Loucy (cell line): Measurements from ENCODE around the gene TSPAN13.
A peak's percentile ranks its signal among the peaks of the same experiment; 100 is the strongest.

Experiments
- H2AFZ ChIP-seq: fragments of 200-600 bp; sonication (generic); 2 replicates; pipeline ENCODE4 v1.6.0; 2016; ENCODE audit warnings: antibody characterized with exemption, mild to moderate bottlenecking, low read length, moderate library complexity
- H3F3A ChIP-seq: fragments of 200-600 bp; 2 replicates; pipeline ENCODE4 v1.6.0; 2016; ENCODE audit warnings: antibody characterized with exemption, low read depth, mild to moderate bottlenecking
- H3K27me3 ChIP-seq: fragments of 200-600 bp; sonication (generic); 2 replicates; pipeline ENCODE4 v1.6.1; 2014; ENCODE audit warnings: low read length, mild to moderate bottlenecking; ENCODE audit not compliant: insufficient read depth, poor library complexity, severe bottlenecking
- H3K36me3 ChIP-seq: fragments of 200-600 bp; sonication (generic); 2 replicates; pipeline ENCODE4 v1.6.1; 2016; ENCODE audit warnings: low read length; ENCODE audit not compliant: insufficient read depth
- H3K4me1 ChIP-seq: fragments of 200-600 bp; sonication (generic); 2 replicates; pipeline ENCODE4 v1.5.1; 2014; ENCODE audit warnings: low read length, mild to moderate bottlenecking; ENCODE audit not compliant: insufficient read depth, poor library complexity, severe bottlenecking
- H3K4me2 ChIP-seq: fragments of 200-600 bp; sonication (generic); 2 replicates; pipeline ENCODE4 v1.6.0; 2014; ENCODE audit warnings: antibody characterized with exemption, low read length, low read depth, mild to moderate bottlenecking; ENCODE audit not compliant: poor library complexity, severe bottlenecking
- H3K4me3 ChIP-seq: fragments of 200-600 bp; sonication (generic); 2 replicates; pipeline ENCODE4 v1.5.1; 2014; ENCODE audit warnings: low read length, mild to moderate bottlenecking, mixed read lengths; ENCODE audit not compliant: poor library complexity, severe bottlenecking
- H3K79me2 ChIP-seq: fragments of 200-600 bp; sonication (generic); 2 replicates; pipeline ENCODE4 v1.6.1; 2014; ENCODE audit warnings: low read length; ENCODE audit not compliant: insufficient read depth
- H3K9ac ChIP-seq: fragments of 200-600 bp; sonication (generic); 2 replicates; pipeline ENCODE4 v1.6.0; 2014; ENCODE audit warnings: mild to moderate bottlenecking, low read depth, low read length, moderate library complexity; ENCODE audit not compliant: poor library complexity, severe bottlenecking
- H3K9me2 ChIP-seq: fragments of 200-600 bp; sonication (generic); replicated peaks from 2 replicates; pipeline ENCODE4 v1.6.1; 2016; ENCODE audit warnings: low read depth, low read length, mixed read lengths
- H3K9me3 ChIP-seq: fragments of 200-600 bp; sonication (generic); 2 replicates; pipeline ENCODE4 v1.6.1; 2014; ENCODE audit warnings: mild to moderate bottlenecking, antibody characterized with exemption, low read length, low read depth; ENCODE audit not compliant: insufficient read depth
- H4K20me1 ChIP-seq: fragments of 200-600 bp; sonication (generic); 2 replicates; pipeline ENCODE4 v1.6.0; 2014; ENCODE audit warnings: antibody characterized with exemption, low read length, mild to moderate bottlenecking; ENCODE audit not compliant: insufficient read depth, poor library complexity, severe bottlenecking
- EZH2phosphoT487 ChIP-seq: fragments of 200-600 bp; IDR thresholded peaks from 2 replicates; pipeline ENCODE4 v1.6.1; 2018; ENCODE audit warnings: antibody characterized with exemption, mild to moderate bottlenecking, moderate library complexity, borderline replicate concordance
- TF ChIP-seq, protein P1 (sequence below): fragments of 200-600 bp; sonication (generic); conservative IDR thresholded peaks from 2 replicates; pipeline ENCODE4 v1.5.1; 2014; ENCODE audit warnings: mild to moderate bottlenecking, antibody characterized with exemption, low read length

The TSPAN13 gene

DNA sequence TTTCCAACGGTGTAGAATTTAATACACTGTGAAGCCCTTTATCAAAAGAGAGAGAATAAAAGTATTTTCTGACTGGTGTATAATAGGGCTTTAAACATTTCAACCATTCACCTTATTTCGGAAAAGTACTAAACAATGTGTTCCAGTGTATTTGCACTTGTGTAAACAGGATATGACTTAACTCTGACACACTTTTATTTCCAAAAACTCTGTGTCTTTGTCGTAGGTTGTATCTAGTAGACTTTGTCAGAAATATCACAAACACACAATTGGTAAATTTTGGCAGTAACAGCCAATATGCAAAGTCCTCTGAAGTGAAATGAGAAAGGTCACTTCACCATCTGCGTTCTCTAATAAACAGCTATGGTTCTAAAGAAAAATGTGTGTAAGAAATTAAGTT, 10.3 kb upstream of the TSPAN13 start:
- Histone ChIP-seq H2AFZ (0 out of 2 replicates have a peak overlapping the region, but pooled peaks have one; percentile 14), H3K4me3 (no peak overlapping the region), H3K4me2 (no peak overlapping the region), H3K9ac (no peak overlapping the region), H3F3A (no peaks in the 10 kb centered on the region), H3K27me3 (no peaks in the 10 kb centered on the region), H3K36me3 (no peaks in the 10 kb centered on the region), H3K9me2 (no peaks in the 10 kb centered on the region), H3K9me3 (no peaks in the 10 kb centered on the region), H3K4me1 (peaks cover 15% of the 10 kb centered on the region), H4K20me1 (no peaks in the 10 kb centered on the region), H3K79me2 (no peaks in the 10 kb centered on the region)
- TF ChIP-seq EZH2phosphoT487: no peak
- TF ChIP-seq, protein P1, sequence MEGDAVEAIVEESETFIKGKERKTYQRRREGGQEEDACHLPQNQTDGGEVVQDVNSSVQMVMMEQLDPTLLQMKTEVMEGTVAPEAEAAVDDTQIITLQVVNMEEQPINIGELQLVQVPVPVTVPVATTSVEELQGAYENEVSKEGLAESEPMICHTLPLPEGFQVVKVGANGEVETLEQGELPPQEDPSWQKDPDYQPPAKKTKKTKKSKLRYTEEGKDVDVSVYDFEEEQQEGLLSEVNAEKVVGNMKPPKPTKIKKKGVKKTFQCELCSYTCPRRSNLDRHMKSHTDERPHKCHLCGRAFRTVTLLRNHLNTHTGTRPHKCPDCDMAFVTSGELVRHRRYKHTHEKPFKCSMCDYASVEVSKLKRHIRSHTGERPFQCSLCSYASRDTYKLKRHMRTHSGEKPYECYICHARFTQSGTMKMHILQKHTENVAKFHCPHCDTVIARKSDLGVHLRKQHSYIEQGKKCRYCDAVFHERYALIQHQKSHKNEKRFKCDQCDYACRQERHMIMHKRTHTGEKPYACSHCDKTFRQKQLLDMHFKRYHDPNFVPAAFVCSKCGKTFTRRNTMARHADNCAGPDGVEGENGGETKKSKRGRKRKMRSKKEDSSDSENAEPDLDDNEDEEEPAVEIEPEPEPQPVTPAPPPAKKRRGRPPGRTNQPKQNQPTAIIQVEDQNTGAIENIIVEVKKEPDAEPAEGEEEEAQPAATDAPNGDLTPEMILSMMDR: no peak

DNA sequence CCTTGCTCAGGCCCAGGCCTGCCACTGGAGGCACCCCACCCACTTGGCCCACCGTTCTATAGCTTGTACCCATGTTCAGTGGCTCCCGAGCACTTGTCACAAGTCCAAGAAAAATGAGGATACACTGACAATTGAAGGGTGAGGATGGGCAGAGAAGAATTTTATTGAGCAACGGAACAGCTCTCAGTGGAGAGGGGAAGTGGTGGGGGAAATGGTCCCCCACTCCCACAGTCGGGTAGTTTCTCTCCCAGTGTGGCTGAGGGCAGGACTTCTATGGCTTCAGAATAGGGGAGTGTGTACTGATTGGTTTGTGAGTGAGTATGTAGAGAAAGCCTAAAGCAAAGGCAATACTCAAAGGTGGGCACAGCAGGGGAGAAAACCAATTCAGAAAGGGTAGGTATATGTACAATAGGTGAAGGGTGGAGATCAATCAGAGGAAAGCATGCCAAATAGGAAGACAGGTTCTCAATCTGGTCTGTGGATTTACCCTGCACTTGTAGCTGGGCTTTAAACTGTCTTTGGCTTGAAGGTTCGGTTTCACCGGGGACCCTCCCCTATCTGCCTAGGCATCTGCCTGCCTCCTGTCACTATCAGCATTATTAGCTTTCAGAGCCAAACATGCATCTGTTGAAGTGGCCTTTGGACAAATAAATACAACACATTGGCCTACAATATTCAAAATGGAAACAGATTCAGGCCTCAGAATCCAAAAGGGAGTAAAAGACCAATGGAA, 8.9 kb upstream of the TSPAN13 start:
- Histone ChIP-seq H3K9me2 (no peaks in the 10 kb centered on the region), H3K4me1 (peaks cover 15% of the 10 kb centered on the region), H3K79me2 (no peaks in the 10 kb centered on the region), H3K9me3 (no peaks in the 10 kb centered on the region), H3F3A (no peaks in the 10 kb centered on the region), H2AFZ (no peak overlapping the region), H3K4me3 (no peak overlapping the region), H4K20me1 (no peaks in the 10 kb centered on the region), H3K36me3 (no peaks in the 10 kb centered on the region), H3K4me2 (no peak overlapping the region), H3K27me3 (no peaks in the 10 kb centered on the region), H3K9ac (no peak overlapping the region)
- no peak for TF ChIP-seq EZH2phosphoT487
- TF ChIP-seq, protein P1: peak; percentile 19; the same call in 1 of the 2 replicates

DNA sequence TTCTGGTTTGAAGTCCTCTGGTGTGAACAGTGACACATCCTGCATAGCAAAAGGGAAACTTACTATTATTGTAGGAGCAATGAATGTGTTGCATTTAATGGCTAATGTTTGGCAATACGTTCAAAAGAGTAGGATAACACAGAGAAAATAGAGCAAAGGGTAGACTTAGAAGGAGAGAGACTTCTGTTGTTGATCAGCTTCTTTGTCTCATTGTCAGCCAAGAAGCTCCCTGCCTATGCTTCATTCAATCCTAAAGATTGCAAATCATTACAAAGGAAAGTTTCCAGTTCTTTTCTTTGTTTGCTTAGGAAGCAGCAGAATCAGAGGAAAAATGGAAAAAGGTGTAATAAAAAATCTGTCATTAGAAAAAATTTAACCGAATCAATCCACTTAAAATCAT, 7.9 kb upstream of the TSPAN13 start:
- no peak for TF ChIP-seq EZH2phosphoT487
- TF ChIP-seq, protein P1: no peak
- no peaks in the 10 kb centered on the region for H3K79me2 ChIP-seq
- H4K20me1 ChIP-seq: no peaks in the 10 kb centered on the region
- no peak overlapping the region for H3K4me3 ChIP-seq
- H3K36me3 ChIP-seq: no peaks in the 10 kb centered on the region
- no peaks in the 10 kb centered on the region for H3F3A ChIP-seq
- H3K9me3 ChIP-seq: no peaks in the 10 kb centered on the region
- no peak overlapping the region for H3K4me2 ChIP-seq
- no peaks in the 10 kb centered on the region for H3K9me2 ChIP-seq
- no peak overlapping the region for H2AFZ ChIP-seq
- H3K27me3 ChIP-seq: no peaks in the 10 kb centered on the region
- H3K4me1 ChIP-seq: peaks cover 15% of the 10 kb centered on the region
- no peak overlapping the region for H3K9ac ChIP-seq
